Activated CD8-positive, alpha-beta memory T cell treated with anti-CD3 and anti-CD28 coated beads, Interleukin-2, amount 10 ng/mL, durations not matched to agents 7 days and 5 days (primary cell): ENCODE measurements around the gene ABCC6. TPM values are rescaled to one million over a fixed set of nuclear protein-coding genes. Genes with fewer than 3 reads are reported as not detected.
"Not testable (repeated sequence)": the region's sequence is repeated elsewhere in the genome, so short reads cannot be mapped to it uniquely, and the experiment has no call there.

ENCODE experiments used
- ATAC-seq: fragments of 150-1000 bp; cut with Tn5 transposase; one replicate; pipeline ENCODE4 v1.10.0; 2021; ENCODE audit warnings: moderate library complexity
- CTCF ChIA-PET: fragments of 350-600 bp; sonication (Branson Sonifier 250); formaldehyde crosslinking; loops from one replicate; lab custom pipeline; 2021; ENCODE audit warnings: antibody characterized with exemption; lab: Charles Lee
- DNase-seq: peaks from one replicate; pipeline ENCODE4 v3.0.0-alpha.2; 2020
- H3K27ac Mint-ChIP-seq: one replicate; pipeline ENCODE4 v1.8.0; 2021; ENCODE audit warnings: mild to moderate bottlenecking, mixed read lengths
- H3K27me3 Mint-ChIP-seq: one replicate; pipeline ENCODE4 v1.8.0; 2021; ENCODE audit warnings: mixed read lengths
- H3K36me3 Mint-ChIP-seq: one replicate; pipeline ENCODE4 v1.8.0; 2021; ENCODE audit warnings: mild to moderate bottlenecking, mixed read lengths
- H3K4me1 Mint-ChIP-seq: one replicate; pipeline ENCODE4 v1.8.0; 2021; ENCODE audit warnings: mixed read lengths
- H3K4me3 Mint-ChIP-seq: one replicate; pipeline ENCODE4 v1.8.0; 2021; ENCODE audit warnings: mild to moderate bottlenecking, moderate library complexity, mixed read lengths
- H3K9me3 Mint-ChIP-seq: one replicate; pipeline ENCODE4 v1.8.0; 2022; ENCODE audit warnings: low read depth, mixed read lengths
- total RNA-seq, 2 experiments: library from RNA; stranded (reverse); gene quantifications; one replicate each; pipeline ENCODE4 v1.2.3, GENCODE V29; 2021

Gene ABCC6
- total RNA-seq, 2 experiments from 2014 or later = 0.16 TPM; not detected in 1

GRCh38 chr16:16172991-16173390, 50.3 kb downstream of the ABCC6 start:
- ATAC-seq = no peak
- no peaks in the 10 kb centered on the region for H3K36me3 Mint-ChIP-seq

DNA sequence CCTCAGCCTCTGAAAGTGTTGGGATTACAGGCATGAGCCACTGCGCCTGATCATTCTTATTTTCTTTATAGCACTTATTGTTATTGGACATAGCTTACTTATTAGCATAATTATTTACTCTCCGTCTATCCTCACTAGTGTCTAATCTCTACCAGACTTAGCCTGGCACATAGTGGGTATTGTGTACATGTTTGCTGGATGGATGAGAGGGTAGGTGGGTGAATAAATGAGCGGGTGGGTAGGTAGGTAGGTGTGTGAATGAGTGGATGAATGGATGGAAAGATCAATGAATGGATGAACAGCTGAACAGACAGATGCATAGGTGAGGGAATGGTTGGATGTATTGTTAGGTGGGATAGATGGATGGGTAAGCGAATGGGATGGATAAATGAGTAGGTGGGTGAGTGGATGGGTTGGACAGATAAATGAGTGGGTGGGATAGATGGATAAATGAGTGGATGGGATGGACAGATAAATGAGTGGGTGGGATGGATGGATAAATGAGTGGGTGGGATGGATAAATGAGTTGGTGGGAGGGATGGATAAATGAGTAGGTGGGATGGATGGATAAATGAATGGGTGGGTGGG, 51.9 kb downstream of the ABCC6 start:
- Mint-ChIP-seq H3K27ac (no peak overlapping the region), H3K4me1 (no peaks in the 10 kb centered on the region), H3K36me3 (no peaks in the 10 kb centered on the region), H3K4me3 (no peak overlapping the region), H3K27me3 (no peaks in the 10 kb centered on the region), H3K9me3 (no peaks in the 10 kb centered on the region)
- CTCF ChIA-PET = interaction anchor here (1.1 to 1.6 kb wide), 3 partner anchors 14 to 415 kb away, joined by 3 to 5 read pairs (median 4); no protein-coding TSS in a partner anchor
- DNase-seq (no peak), ATAC-seq (no peak)

More at GRCh38 chr16:16172991-16173390, 50.3 kb downstream of the ABCC6 start:
- Mint-ChIP-seq H3K4me3 (no peak overlapping the region), H3K9me3 (no peaks in the 10 kb centered on the region), H3K4me1 (no peaks in the 10 kb centered on the region), H3K27ac (no peak overlapping the region), H3K27me3 (no peaks in the 10 kb centered on the region)
- CTCF ChIA-PET = no interaction called here
- no peak for DNase-seq

DNA sequence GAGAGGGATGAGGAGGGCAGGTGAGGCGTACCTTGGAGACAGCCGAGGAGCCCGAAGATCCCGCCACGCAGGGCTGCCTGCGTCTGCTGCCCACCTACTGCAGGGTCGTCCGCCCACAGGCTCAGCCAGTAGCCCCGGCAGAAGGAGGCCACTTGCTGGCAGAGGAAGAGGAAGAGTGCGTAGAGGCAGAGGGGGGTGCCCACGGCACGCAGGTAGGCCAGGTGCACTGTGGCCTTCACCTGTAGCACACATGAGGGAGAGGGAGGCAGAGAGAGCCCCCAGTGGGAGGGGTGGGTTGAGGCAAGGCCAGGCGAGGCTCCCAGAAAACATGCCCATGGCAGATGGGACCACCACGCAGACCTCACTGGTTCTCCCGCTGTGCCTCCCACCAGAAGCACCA, 53.7 kb downstream of the ABCC6 start:
- ATAC-seq = no peak
- Mint-ChIP-seq H3K36me3 (no peaks in the 10 kb centered on the region), H3K9me3 (no peaks in the 10 kb centered on the region), H3K4me3 (no peak overlapping the region), H3K4me1 (no peaks in the 10 kb centered on the region), H3K27ac (no peak overlapping the region), H3K27me3 (no peaks in the 10 kb centered on the region)
- no peak for DNase-seq
- CTCF ChIA-PET = no interaction called here

DNA sequence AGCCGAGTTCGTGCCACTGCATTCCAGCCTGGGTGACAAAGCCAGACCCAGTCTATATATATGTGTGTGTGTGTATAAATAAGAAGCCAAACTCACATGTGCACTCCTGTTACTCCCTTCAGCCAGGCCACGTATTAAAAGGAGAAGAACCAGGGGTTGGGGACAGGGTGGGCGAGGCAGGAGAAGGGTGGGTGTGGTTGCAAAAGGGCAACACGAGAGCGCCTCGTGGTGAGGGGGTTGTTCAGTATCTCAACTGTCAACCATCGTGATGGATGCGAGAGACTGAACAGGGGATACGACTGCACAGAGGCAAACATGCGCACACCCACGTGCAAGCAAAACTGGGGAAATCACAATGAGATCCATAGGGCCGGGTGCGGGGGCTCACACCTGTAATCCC, 54.9 kb downstream of the ABCC6 start:
- H3K27me3 Mint-ChIP-seq = no peaks in the 10 kb centered on the region
- H3K4me1 Mint-ChIP-seq = no peaks in the 10 kb centered on the region
- no peak overlapping the region for H3K27ac Mint-ChIP-seq
- H3K4me3 Mint-ChIP-seq = no peak overlapping the region
- no peaks in the 10 kb centered on the region for H3K36me3 Mint-ChIP-seq
- DNase-seq = no peak
- CTCF ChIA-PET = no interaction called here
- H3K9me3 Mint-ChIP-seq = no peaks in the 10 kb centered on the region
- ATAC-seq = no peak

DNA sequence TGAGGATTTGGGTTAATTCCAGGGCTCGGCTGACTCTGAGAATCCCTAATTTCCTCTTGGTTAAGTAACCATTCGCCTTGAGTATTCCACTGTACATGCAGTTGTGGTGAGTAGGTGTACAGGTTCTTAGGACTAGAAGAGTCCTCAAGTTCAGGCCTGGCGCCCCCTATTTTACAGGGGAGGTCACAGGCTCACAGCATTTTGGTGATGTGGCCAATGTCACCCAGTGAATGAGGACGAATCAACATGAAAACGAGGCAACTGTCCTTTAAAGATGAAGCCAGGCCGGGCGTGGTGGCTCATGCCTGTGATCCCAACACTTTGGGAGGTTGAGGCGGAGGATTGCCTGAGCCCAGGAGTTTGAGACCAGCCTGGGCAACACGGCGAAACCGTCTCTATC, 55.4 kb downstream of the ABCC6 start:
- no peaks in the 10 kb centered on the region for H3K4me1 Mint-ChIP-seq
- CTCF ChIA-PET = interaction anchor here (1.1 kb wide), 1 partner anchor 15 kb away, joined by 3 read pairs; no protein-coding TSS in a partner anchor
- no peaks in the 10 kb centered on the region for H3K27me3 Mint-ChIP-seq

GRCh38 chr16:16166949-16167348, 56.3 kb downstream of the ABCC6 start:
- CTCF ChIA-PET = interaction anchor here (1.1 kb wide), 1 partner anchor 16 kb away, joined by 3 read pairs; no protein-coding TSS in a partner anchor
- Mint-ChIP-seq H3K27ac (no peak overlapping the region), H3K9me3 (no peaks in the 10 kb centered on the region), H3K27me3 (no peaks in the 10 kb centered on the region), H3K36me3 (no peaks in the 10 kb centered on the region), H3K4me1 (no peaks in the 10 kb centered on the region), H3K4me3 (no peak overlapping the region)
- ATAC-seq (no peak), DNase-seq (no peak)

More for the DNA sequence above, 55.4 kb downstream of the ABCC6 start:
- no peaks in the 10 kb centered on the region for H3K9me3 Mint-ChIP-seq
- no peak for ATAC-seq
- no peak overlapping the region for H3K4me3 Mint-ChIP-seq
- no peak for DNase-seq
- H3K27ac Mint-ChIP-seq = no peak overlapping the region
- H3K36me3 Mint-ChIP-seq = no peaks in the 10 kb centered on the region

DNA sequence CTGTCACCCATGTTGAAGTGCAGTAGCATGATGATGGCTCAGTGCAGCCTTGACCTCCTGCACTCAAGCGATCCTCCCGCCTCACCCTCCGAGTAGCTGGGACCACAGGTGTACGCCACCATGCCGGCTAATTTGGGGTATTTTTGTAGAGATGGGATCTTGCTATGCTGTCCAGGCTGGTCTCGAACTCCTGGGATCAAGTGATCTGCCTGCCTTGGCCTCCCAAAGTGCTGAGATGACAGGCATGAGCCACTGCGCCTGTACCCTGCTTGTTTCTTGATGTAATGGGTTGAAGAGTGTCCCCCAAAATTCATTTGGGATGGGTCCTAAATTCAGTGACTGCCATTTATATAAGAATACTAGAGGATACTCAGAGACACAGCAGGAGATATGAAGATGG, 57.2 kb downstream of the ABCC6 start:
- Mint-ChIP-seq H3K36me3 (no peaks in the 10 kb centered on the region), H3K4me3 (no peak overlapping the region), H3K27ac (no peak overlapping the region), H3K27me3 (no peaks in the 10 kb centered on the region), H3K4me1 (no peaks in the 10 kb centered on the region), H3K9me3 (peaks cover under 1% of the 10 kb centered on the region)
- CTCF ChIA-PET = no interaction called here
- ATAC-seq (no peak), DNase-seq (no peak)

- Mint-ChIP-seq H3K9me3 (peaks cover 4% of the 10 kb centered on the region), H3K4me1 (no peaks in the 10 kb centered on the region), H3K27ac (no peak overlapping the region), H3K27me3 (no peaks in the 10 kb centered on the region), H3K4me3 (no peak overlapping the region), H3K36me3 (no peaks in the 10 kb centered on the region)
- CTCF ChIA-PET = no interaction called here
- no peak for ATAC-seq
- no peak for DNase-seq
Measured at GRCh38 chr16:16164243-16164642, 59.1 kb downstream of the ABCC6 start.

DNA sequence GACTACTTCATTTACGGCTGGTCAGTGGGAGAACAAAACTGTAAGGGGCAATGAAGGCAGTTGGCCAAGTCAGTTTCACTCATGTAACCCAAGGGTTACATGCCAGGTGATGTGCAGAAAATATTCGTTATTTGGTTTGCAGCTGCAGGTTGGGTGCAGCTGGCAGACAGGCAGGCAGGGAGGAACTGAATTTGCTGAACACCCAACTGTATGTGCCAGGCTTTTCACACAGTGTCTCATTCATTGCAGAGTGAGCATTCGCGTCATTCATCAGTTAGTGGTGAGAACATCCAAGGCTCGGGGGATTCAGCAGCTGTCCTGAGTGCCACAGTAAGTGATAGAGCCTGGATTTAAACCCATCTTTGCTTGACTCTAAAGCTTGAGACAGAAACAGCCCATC, 59.7 kb downstream of the ABCC6 start:
- CTCF ChIA-PET = no interaction called here
- peaks cover 9% of the 10 kb centered on the region for H3K9me3 Mint-ChIP-seq
- no peak overlapping the region for H3K4me3 Mint-ChIP-seq
- no peaks in the 10 kb centered on the region for H3K4me1 Mint-ChIP-seq
- H3K27me3 Mint-ChIP-seq = no peaks in the 10 kb centered on the region
- DNase-seq = no peak
- H3K27ac Mint-ChIP-seq = no peak overlapping the region
- no peak for ATAC-seq
- H3K36me3 Mint-ChIP-seq = peaks cover 2% of the 10 kb centered on the region

GRCh38 chr16:16163109-16163508, 60.2 kb downstream of the ABCC6 start:
- peaks cover 2% of the 10 kb centered on the region for H3K36me3 Mint-ChIP-seq
- H3K4me3 Mint-ChIP-seq = no peak overlapping the region
- H3K9me3 Mint-ChIP-seq = peaks cover 14% of the 10 kb centered on the region
- CTCF ChIA-PET = no interaction called here
- DNase-seq = no peak
- H3K27ac Mint-ChIP-seq = no peak overlapping the region
- H3K27me3 Mint-ChIP-seq = no peaks in the 10 kb centered on the region
- no peak for ATAC-seq
- no peaks in the 10 kb centered on the region for H3K4me1 Mint-ChIP-seq

DNA sequence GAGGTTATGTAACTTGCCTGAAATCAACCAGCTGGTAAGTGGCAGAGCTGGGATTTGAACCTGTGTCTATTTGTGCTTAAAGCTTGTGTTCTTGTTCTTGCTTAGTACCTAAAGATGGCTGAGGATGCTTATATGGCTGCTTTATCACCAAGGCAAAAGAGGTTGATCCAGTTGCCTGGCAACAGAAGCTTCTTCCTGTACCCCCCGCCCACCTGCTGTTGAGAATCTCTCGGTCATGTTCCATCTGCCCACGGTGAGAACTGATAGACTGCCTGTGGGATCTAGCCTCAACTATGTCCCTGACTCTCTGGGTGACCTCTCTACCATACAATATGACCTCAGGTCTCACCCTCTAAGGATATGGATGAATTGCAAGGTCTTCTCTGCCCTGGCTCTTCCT, 60.7 kb downstream of the ABCC6 start:
- ATAC-seq (no peak), DNase-seq (no peak)
- Mint-ChIP-seq H3K9me3 (peaks cover 14% of the 10 kb centered on the region), H3K4me1 (no peaks in the 10 kb centered on the region), H3K36me3 (peaks cover 2% of the 10 kb centered on the region), H3K4me3 (no peak overlapping the region), H3K27me3 (no peaks in the 10 kb centered on the region), H3K27ac (no peak overlapping the region)
- CTCF ChIA-PET = no interaction called here

- CTCF ChIA-PET, H3K36me3 Mint-ChIP-seq, ATAC-seq, H3K27me3 Mint-ChIP-seq, H3K4me3 Mint-ChIP-seq, H3K4me1 Mint-ChIP-seq, DNase-seq, H3K27ac Mint-ChIP-seq: not testable (repeated sequence)
- H3K9me3 Mint-ChIP-seq = peaks cover 14% of the 10 kb centered on the region
Measured at GRCh38 chr16:16161840-16162239, 61.5 kb downstream of the ABCC6 start.

DNA sequence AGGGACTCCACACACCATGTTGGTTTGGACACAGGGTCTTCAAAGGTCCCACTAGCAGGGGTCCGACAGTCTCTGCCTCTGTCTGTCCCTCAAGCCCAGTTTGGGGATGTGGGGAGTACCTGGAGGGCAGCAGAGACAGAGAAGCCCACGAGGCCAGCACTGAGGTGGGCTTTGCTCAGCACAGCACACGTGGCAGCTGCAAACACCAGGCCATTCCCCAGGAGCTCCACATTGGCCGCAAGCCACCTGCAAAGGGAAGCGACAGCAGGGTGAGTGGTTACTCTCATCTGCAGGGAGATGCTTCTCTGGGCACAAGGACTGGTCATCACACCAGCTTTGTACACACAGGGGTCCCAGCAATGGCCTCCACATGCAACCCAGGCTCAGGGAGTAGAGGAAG, 62.0 kb downstream of the ABCC6 start:
- peaks cover 14% of the 10 kb centered on the region for H3K9me3 Mint-ChIP-seq
- ATAC-seq (no peak), DNase-seq (no peak)
- no peak overlapping the region for H3K27ac Mint-ChIP-seq
- H3K36me3 Mint-ChIP-seq = peaks cover 2% of the 10 kb centered on the region
- no peaks in the 10 kb centered on the region for H3K27me3 Mint-ChIP-seq
- CTCF ChIA-PET = no interaction called here
- H3K4me3 Mint-ChIP-seq = no peak overlapping the region
- no peaks in the 10 kb centered on the region for H3K4me1 Mint-ChIP-seq

GRCh38 chr16:16159662-16160061, 63.6 kb downstream of the ABCC6 start:
- H3K9me3 Mint-ChIP-seq = peaks cover 14% of the 10 kb centered on the region
- DNase-seq = no peak
- no peaks in the 10 kb centered on the region for H3K4me1 Mint-ChIP-seq
- H3K36me3 Mint-ChIP-seq = peaks cover 2% of the 10 kb centered on the region
- H3K27ac Mint-ChIP-seq = no peak overlapping the region
- H3K27me3 Mint-ChIP-seq = no peaks in the 10 kb centered on the region
- no peak for ATAC-seq
- H3K4me3 Mint-ChIP-seq = no peak overlapping the region
- CTCF ChIA-PET = no interaction called here
